Prostate gland (tissue), 2 donors: Measurements from ENCODE around the gene IDNK.

Source experiments
- POLR2A ChIP-seq: fragments of 450-650 bp; IDR thresholded peaks from one replicate; pipeline ENCODE4 v1.6.1; 2016; ENCODE audit warnings: antibody characterized with exemption, mild to moderate bottlenecking
- TF ChIP-seq, protein P1 (sequence below), 4 experiments: fragments of 200-600 bp in 2 of 4; fragments of 450-650 bp in 2 of 4; sonication (generic) in 2 of 4; IDR thresholded peaks; 1 replicate in 3 of 4; 2 replicates in 1 of 4; pipeline ENCODE4 v1.5.1; 2016 to 2019; ENCODE audit warnings: antibody characterized with exemption in 4 of 4, mild to moderate bottlenecking in 2 of 4, moderate library complexity in 2 of 4

DNA sequence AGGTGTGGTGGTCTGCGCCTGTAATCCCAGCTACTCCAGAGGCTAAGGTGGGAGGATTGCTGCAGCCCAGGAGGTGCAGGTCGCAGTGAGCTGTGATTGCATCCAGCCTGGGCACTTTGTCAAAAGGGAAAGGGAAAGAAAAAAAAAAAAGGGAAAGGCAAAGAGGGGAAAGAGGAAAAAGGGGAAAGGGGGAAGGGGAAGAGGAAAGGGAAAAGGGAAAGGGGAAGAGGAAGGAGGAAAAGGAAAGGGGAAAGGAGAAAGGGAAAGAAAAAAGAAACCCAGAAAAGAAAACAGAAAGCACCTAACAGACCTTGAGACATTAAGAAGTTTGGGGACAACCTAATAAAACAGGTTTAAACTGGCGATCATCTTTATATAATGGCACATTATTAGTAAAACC lies 40.0 kb downstream of the IDNK start:
- TF ChIP-seq, protein P1, sequence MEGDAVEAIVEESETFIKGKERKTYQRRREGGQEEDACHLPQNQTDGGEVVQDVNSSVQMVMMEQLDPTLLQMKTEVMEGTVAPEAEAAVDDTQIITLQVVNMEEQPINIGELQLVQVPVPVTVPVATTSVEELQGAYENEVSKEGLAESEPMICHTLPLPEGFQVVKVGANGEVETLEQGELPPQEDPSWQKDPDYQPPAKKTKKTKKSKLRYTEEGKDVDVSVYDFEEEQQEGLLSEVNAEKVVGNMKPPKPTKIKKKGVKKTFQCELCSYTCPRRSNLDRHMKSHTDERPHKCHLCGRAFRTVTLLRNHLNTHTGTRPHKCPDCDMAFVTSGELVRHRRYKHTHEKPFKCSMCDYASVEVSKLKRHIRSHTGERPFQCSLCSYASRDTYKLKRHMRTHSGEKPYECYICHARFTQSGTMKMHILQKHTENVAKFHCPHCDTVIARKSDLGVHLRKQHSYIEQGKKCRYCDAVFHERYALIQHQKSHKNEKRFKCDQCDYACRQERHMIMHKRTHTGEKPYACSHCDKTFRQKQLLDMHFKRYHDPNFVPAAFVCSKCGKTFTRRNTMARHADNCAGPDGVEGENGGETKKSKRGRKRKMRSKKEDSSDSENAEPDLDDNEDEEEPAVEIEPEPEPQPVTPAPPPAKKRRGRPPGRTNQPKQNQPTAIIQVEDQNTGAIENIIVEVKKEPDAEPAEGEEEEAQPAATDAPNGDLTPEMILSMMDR (IDR thresholded peaks at IDR 0.05), result no peak
- no peak for TF ChIP-seq POLR2A
